Activated CD4-positive, alpha-beta T cell treated with anti-CD3 and anti-CD28 coated beads, Interleukin-2, amount 10 ng/mL, durations not matched to agents 7 days and 5 days (primary cell): ENCODE results near the gene LXN. TPM values are rescaled to one million over a fixed set of nuclear protein-coding genes. Genes with fewer than 3 reads are reported as not detected.

Experiments used
- CTCF ChIA-PET: fragments of 350-600 bp; sonication (Branson Sonifier 250); formaldehyde crosslinking; loops from one replicate; lab custom pipeline; 2021; ENCODE audit warnings: antibody characterized with exemption; lab: Charles Lee
- POLR2A ChIA-PET: fragments of 350-600 bp; sonication (Branson Sonifier 250); formaldehyde crosslinking; loops from one replicate; lab custom pipeline; 2021; ENCODE audit warnings: antibody characterized with exemption; lab: Charles Lee
- DNase-seq: peaks from one replicate; pipeline ENCODE4 v3.0.0-alpha.2; 2020
- H3K27ac Mint-ChIP-seq: one replicate; pipeline ENCODE4 v1.8.0; 2021; ENCODE audit warnings: mild to moderate bottlenecking, moderate library complexity, mixed read lengths
- H3K27me3 Mint-ChIP-seq: one replicate; pipeline ENCODE4 v1.8.0; 2021; ENCODE audit warnings: mixed read lengths
- H3K36me3 Mint-ChIP-seq: one replicate; pipeline ENCODE4 v1.8.0; 2021; ENCODE audit warnings: low read depth, mixed read lengths
- H3K4me1 Mint-ChIP-seq: one replicate; pipeline ENCODE4 v1.8.0; 2021; ENCODE audit warnings: mixed read lengths
- H3K4me3 Mint-ChIP-seq: one replicate; pipeline ENCODE4 v1.8.0; 2021; ENCODE audit warnings: mild to moderate bottlenecking, moderate library complexity, mixed read lengths
- H3K9me3 Mint-ChIP-seq: one replicate; pipeline ENCODE4 v1.8.0; 2021; ENCODE audit warnings: mixed read lengths
- total RNA-seq, 2 experiments: library from RNA; stranded (reverse); gene quantifications; one replicate each; pipeline ENCODE4 v1.2.3, GENCODE V29; 2021

LXN gene
- total RNA-seq = 10 to 100 TPM in 1 of 2 experiments, 1 to 10 TPM in 1; 9.3 to 11.5 TPM

DNA sequence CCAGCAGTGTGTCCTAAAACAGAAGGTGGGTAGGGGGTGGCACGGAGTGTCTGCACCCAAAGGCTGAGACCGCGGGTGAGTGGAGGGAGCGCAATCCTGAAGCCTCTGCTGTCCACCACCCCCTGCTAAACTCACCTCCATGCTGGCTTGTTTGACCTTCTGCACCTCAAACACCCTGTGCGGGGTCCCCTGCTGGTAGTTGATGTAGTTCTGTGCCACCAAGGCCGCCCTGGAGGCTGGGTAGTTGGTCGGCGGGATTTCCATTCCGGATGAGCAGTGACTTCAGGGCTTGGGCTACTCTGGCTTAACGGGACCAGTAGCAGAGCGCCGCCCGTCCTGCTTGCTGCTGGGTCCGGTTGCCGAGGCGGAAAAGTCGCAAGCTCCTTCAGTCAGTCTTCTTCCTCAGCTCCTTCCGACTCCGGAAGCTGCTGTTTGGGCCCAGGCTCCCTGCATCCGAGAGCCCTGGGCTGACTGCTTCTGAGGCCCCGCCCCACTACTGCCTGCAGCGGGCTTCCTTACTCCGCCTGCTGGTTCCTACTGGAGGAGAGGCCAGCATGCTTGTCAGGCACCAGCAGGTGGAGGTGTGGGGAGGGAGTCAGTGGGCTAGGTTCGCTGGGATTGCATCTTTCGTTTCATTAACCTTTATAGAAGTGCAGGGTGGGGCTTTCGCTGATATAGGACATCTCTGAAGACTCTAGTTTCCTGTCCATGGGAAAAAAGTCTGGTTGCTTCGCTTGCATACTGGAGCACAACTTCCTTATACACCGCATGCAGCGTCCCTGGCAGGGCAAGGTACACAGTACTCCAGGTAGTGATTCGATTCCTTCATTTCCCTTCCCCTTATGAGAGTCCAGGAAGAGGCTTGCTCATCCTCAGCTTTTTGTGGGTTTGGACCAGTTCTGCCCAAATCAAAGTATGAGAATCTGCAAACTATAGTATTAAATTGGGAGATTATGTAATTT lies at the start of gene LXN:
Gene LXN (minus strand): TSS at position 434 of the 962 bp plus-strand sequence. CDS start 170 bp downstream, at position 264.
- POLR2A ChIA-PET = interaction anchor here (0.6 kb wide), 1 partner anchor 157 kb away, joined by 5 read pairs; no protein-coding TSS in a partner anchor
- peak; percentile 89 for DNase-seq
- peaks cover 29% of the 10 kb centered on the region for H3K36me3 Mint-ChIP-seq
- H3K27me3 Mint-ChIP-seq = no peaks in the 10 kb centered on the region
- peak within 1 kb of the TSS; percentile 95 for H3K27ac Mint-ChIP-seq
- H3K4me1 Mint-ChIP-seq = peaks cover 28% of the 10 kb centered on the region
- CTCF ChIA-PET = interaction anchor here (1.0 to 1.7 kb wide), 3 partner anchors 11 to 51 kb away, joined by 3 to 17 read pairs (median 4); no protein-coding TSS in a partner anchor
- no peaks in the 10 kb centered on the region for H3K9me3 Mint-ChIP-seq
- H3K4me3 Mint-ChIP-seq = peak within 1 kb of the TSS; percentile 91

- peaks cover 27% of the 10 kb centered on the region for H3K4me1 Mint-ChIP-seq
- ChIA-PET POLR2A (no interaction called here), CTCF (interaction anchor here (0.6 kb wide), 1 partner anchor 71 kb away, joined by 3 read pairs; no protein-coding TSS in a partner anchor)
- DNase-seq = no peak
- H3K9me3 Mint-ChIP-seq = no peaks in the 10 kb centered on the region
- no peaks in the 10 kb centered on the region for H3K27me3 Mint-ChIP-seq
- H3K36me3 Mint-ChIP-seq = peaks cover 16% of the 10 kb centered on the region
- H3K27ac Mint-ChIP-seq = no peak overlapping the region
- no peak overlapping the region for H3K4me3 Mint-ChIP-seq
These were observed 49.7 kb upstream of the LXN start for GRCh38 chr3:158722108-158722507.

- ChIA-PET CTCF (interaction anchor here (0.6 to 1.2 kb wide), 5 partner anchors 9 to 148 kb away, joined by 3 to 4 read pairs (median 4); no protein-coding TSS in a partner anchor), POLR2A (no interaction called here)
- no peak overlapping the region for H3K27ac Mint-ChIP-seq
These were observed 46.2 kb upstream of the LXN start for GRCh38 chr3:158718490-158719170.

DNA sequence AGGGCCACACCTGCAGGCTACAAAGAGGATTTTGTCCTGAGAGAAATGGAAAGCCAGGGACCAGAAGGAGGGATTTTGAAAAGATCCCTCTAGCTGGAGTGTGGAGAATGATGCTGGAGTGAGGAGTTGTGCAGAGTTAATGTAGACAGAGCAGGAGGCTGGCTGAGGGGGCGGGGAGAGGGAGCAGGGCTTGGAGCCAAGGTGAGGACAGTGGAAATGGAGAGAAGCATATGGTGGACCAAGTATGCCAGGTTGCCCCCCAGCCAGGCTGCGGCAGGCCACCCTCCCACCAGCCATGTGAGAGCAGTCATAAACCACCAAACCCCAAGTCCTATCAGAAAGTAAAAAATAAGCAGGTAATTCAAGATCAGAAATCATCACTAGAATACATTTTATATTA lies 45.1 kb upstream of the LXN start:
- ChIA-PET CTCF (interaction anchor here (1.2 to 1.3 kb wide), 2 partner anchors 9 to 58 kb away, joined by 4 to 6 read pairs; no protein-coding TSS in a partner anchor), POLR2A (no interaction called here)
- peaks cover 16% of the 10 kb centered on the region for H3K36me3 Mint-ChIP-seq
- peaks cover 17% of the 10 kb centered on the region for H3K4me1 Mint-ChIP-seq
- no peak overlapping the region for H3K27ac Mint-ChIP-seq
- no peak overlapping the region for H3K4me3 Mint-ChIP-seq
- no peaks in the 10 kb centered on the region for H3K9me3 Mint-ChIP-seq
- H3K27me3 Mint-ChIP-seq = no peaks in the 10 kb centered on the region
- no peak for DNase-seq

More at GRCh38 chr3:158718490-158719170, 46.2 kb upstream of the LXN start:
- Mint-ChIP-seq H3K27me3 (no peaks in the 10 kb centered on the region), H3K9me3 (no peaks in the 10 kb centered on the region), H3K4me1 (peaks cover 21% of the 10 kb centered on the region), H3K4me3 (no peak overlapping the region), H3K36me3 (peaks cover 16% of the 10 kb centered on the region)
- DNase-seq = no peak

DNA sequence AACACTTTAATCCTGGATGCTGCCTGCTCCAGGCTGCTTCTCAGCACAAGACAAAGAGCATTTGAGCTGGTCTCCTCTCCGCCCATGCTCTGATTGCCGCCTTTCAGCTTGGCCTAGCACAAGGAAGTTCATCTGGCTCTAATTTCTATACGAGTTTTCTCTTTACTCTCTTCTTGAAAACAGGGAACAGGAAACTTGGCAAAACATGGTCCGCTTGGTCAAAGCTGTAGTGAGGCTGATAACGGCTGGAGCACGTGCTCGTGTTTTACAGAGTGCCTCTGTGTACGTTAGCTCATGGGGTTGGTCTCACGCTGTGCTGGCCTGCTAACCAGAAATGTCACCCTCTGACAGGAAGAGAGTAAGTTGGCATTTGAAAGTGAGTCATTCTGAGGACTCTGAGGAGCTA lies 40.6 kb upstream of the LXN start:
- POLR2A ChIA-PET = no interaction called here

GRCh38 chr3:158712443-158712842 lies 40.0 kb upstream of the LXN start:
- peaks cover 19% of the 10 kb centered on the region for H3K36me3 Mint-ChIP-seq
- H3K4me1 Mint-ChIP-seq = peaks cover 9% of the 10 kb centered on the region
- H3K4me3 Mint-ChIP-seq = no peak overlapping the region
- ChIA-PET CTCF (interaction anchor here (1.4 kb wide), 1 partner anchor 68 kb away, joined by 5 read pairs; the partner anchor contains the start of gene GFM1), POLR2A (no interaction called here)
- no peaks in the 10 kb centered on the region for H3K9me3 Mint-ChIP-seq
- H3K27ac Mint-ChIP-seq = no peak overlapping the region
- DNase-seq = no peak
- H3K27me3 Mint-ChIP-seq = no peaks in the 10 kb centered on the region

More for the DNA sequence above, 40.6 kb upstream of the LXN start:
- CTCF ChIA-PET = interaction anchor here (1.1 to 1.8 kb wide), 3 partner anchors 14 to 69 kb away, joined by 3 to 8 read pairs (median 5); partner anchors contain the start of gene GFM1
- no peaks in the 10 kb centered on the region for H3K9me3 Mint-ChIP-seq
- H3K36me3 Mint-ChIP-seq = peaks cover 20% of the 10 kb centered on the region
- H3K27me3 Mint-ChIP-seq = no peaks in the 10 kb centered on the region
- H3K4me3 Mint-ChIP-seq = no peak overlapping the region
- DNase-seq = no peak
- H3K27ac Mint-ChIP-seq = no peak overlapping the region
- H3K4me1 Mint-ChIP-seq = peaks cover 9% of the 10 kb centered on the region

DNA sequence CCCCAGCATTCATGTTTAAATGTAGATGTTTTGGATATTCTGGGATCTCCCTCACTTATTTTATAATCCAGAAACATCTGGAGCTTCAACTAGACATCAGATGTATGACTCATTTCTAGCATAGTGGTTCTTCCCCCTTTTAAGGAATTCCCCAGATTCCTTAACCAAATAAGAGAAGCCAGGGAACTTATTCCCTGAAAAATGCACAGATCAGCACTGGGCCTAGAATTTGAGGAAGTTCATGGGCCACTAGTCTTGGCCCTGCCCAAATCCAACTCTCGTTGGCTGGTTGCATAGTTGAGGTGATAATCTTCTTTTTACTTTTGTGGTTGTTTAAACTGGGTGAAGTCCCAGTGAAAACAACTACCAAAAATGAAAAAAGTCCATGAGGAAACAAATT lies 39.4 kb upstream of the LXN start:
- Mint-ChIP-seq H3K4me1 (peaks cover 9% of the 10 kb centered on the region), H3K36me3 (peaks cover 18% of the 10 kb centered on the region), H3K9me3 (no peaks in the 10 kb centered on the region), H3K4me3 (no peak overlapping the region), H3K27me3 (no peaks in the 10 kb centered on the region), H3K27ac (no peak overlapping the region)
- POLR2A ChIA-PET = no interaction called here
- no peak for DNase-seq
- CTCF ChIA-PET = no interaction called here

GRCh38 chr3:158710601-158711000 lies 38.2 kb upstream of the LXN start:
- H3K9me3 Mint-ChIP-seq = no peaks in the 10 kb centered on the region
- H3K27ac Mint-ChIP-seq = no peak overlapping the region
- CTCF ChIA-PET = no interaction called here

GRCh38 chr3:158709666-158710083 lies 37.2 kb upstream of the LXN start:
- Mint-ChIP-seq H3K27me3 (no peaks in the 10 kb centered on the region), H3K4me1 (peaks cover 9% of the 10 kb centered on the region), H3K4me3 (no peak overlapping the region), H3K36me3 (peaks cover 18% of the 10 kb centered on the region), H3K9me3 (no peaks in the 10 kb centered on the region), H3K27ac (no peak overlapping the region)
- no peak for DNase-seq
- CTCF ChIA-PET = no interaction called here
- POLR2A ChIA-PET = no interaction called here

More at GRCh38 chr3:158710601-158711000, 38.2 kb upstream of the LXN start:
- H3K4me1 Mint-ChIP-seq = peaks cover 9% of the 10 kb centered on the region
- no peak overlapping the region for H3K4me3 Mint-ChIP-seq
- DNase-seq = no peak
- no peaks in the 10 kb centered on the region for H3K27me3 Mint-ChIP-seq
- POLR2A ChIA-PET = no interaction called here
- H3K36me3 Mint-ChIP-seq = peaks cover 18% of the 10 kb centered on the region

- ChIA-PET CTCF (no interaction called here), POLR2A (no interaction called here)
- Mint-ChIP-seq H3K4me3 (no peak overlapping the region), H3K27me3 (no peaks in the 10 kb centered on the region), H3K27ac (no peak overlapping the region), H3K4me1 (peaks cover 6% of the 10 kb centered on the region), H3K36me3 (peaks cover 23% of the 10 kb centered on the region), H3K9me3 (no peaks in the 10 kb centered on the region)
- no peak for DNase-seq
These were observed 31.1 kb upstream of the LXN start for GRCh38 chr3:158703566-158703965.

- peaks cover 6% of the 10 kb centered on the region for H3K4me1 Mint-ChIP-seq
- CTCF ChIA-PET = no interaction called here
- H3K27ac Mint-ChIP-seq = no peak overlapping the region
- H3K36me3 Mint-ChIP-seq = peaks cover 21% of the 10 kb centered on the region
- H3K4me3 Mint-ChIP-seq = no peak overlapping the region
- no peaks in the 10 kb centered on the region for H3K9me3 Mint-ChIP-seq
- POLR2A ChIA-PET = no interaction called here
- H3K27me3 Mint-ChIP-seq = no peaks in the 10 kb centered on the region
- DNase-seq = no peak
These were observed 30.5 kb upstream of the LXN start for GRCh38 chr3:158702815-158703481.

DNA sequence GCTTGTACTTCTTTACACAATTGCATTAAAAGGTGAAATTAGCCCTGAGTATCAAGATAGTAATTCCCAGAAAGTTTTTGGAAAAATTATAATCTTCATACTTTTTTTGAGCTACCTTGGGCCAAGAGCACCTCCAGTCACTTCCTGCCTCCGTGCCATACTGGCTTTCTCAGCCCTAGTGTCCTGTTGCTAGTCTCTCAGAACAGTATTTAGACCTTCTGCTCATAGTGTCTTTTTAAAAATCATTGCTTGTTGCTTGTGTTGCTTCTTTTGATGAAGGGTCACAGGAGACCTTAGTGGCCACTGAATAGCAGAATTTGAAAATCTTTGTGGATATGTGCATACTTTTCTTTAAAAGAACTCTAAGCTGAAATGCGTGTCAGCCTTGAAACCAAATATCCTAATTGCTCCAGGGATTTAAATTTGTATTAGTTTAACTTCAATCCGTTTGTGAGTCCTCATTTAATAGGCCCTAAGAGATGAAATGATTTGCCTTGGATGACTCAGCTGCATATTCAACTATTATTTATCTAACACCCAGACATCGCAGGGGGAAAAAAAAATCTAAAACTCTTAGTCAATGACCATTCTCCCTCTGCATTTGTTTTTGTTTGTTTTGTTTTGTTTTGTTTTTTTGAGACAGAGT lies 29.1 kb upstream of the LXN start:
- H3K4me1 Mint-ChIP-seq = peaks cover 6% of the 10 kb centered on the region
- no peak overlapping the region for H3K4me3 Mint-ChIP-seq
- no peaks in the 10 kb centered on the region for H3K27me3 Mint-ChIP-seq
- POLR2A ChIA-PET = no interaction called here
- H3K36me3 Mint-ChIP-seq = peaks cover 22% of the 10 kb centered on the region
- no peaks in the 10 kb centered on the region for H3K9me3 Mint-ChIP-seq
- no peak for DNase-seq
- no peak overlapping the region for H3K27ac Mint-ChIP-seq
- CTCF ChIA-PET = interaction anchor here (1.0 to 1.3 kb wide), 4 partner anchors 13 to 866 kb away, joined by 3 read pairs; no protein-coding TSS in a partner anchor
